ENCODE results near the gene ERV3-1. TPM values are rescaled to one million over a fixed set of nuclear protein-coding genes. Genes with fewer than 3 reads are reported as not detected.
"Not testable (repeated sequence)": the region's sequence is repeated elsewhere in the genome, so short reads cannot be mapped to it uniquely, and the experiment has no call there.

Gene ERV3-1
- total RNA-seq, 1 experiment from 2014 or later, result 7.2 TPM

- CTCF ChIA-PET; H3K79me2 ChIP-seq (ENCODE audit: insufficient read depth, low read length); intact Hi-C loops (cut with micrococcal nuclease); ATAC-seq; RAD21 ChIA-PET (ENCODE audit: low non-redundant PET in 1 of 2, low total read pairs in 2 of 2, uncharacterized antibody in 2 of 2, unreplicated experiment in 2 of 2); H3K4me2 ChIP-seq (ENCODE audit: low read length); H3K4me3 ChIP-seq (replicated peaks in 1 of 2; ENCODE audit: low read depth in 1 of 2, low read length in 2 of 2); H3K9ac ChIP-seq (ENCODE audit: low read length); H4K20me1 ChIP-seq (ENCODE audit: insufficient read depth); H3K9me3 ChIP-seq (ENCODE audit: control insufficient read depth in 1 of 2, insufficient read depth in 1 of 2, low read depth in 1 of 2, low read length in 2 of 2); H3K9me2 ChIP-seq (ENCODE audit: insufficient read depth); H3K4me1 ChIP-seq (ENCODE audit: control insufficient read depth in 1 of 2, insufficient read depth in 2 of 2, low read length in 2 of 2); H3K27ac ChIP-seq (ENCODE audit: low read depth, low read length); BruUV-seq (replicated peaks); POLR2A ChIA-PET; DNase-seq (ENCODE audit: low read depth, low spot score); H3K36me3 ChIP-seq (ENCODE audit: control insufficient read depth in 1 of 2, insufficient read depth in 2 of 2, low read length in 2 of 2); H2AFZ ChIP-seq (ENCODE audit: low read depth, low read length, poor library complexity, severe bottlenecking); H3K27me3 ChIP-seq (ENCODE audit: insufficient read depth, low read length): not testable (repeated sequence)
Measured at GRCh38 chr7:65033391-65033790, 26.9 kb upstream of the ERV3-1 start.

GRCh38 chr7:65025023-65025422 lies 18.5 kb upstream of the ERV3-1 start:
- ATAC-seq; BruUV-seq (replicated peaks); H3K9ac ChIP-seq (ENCODE audit: low read length); H3K9me2 ChIP-seq (ENCODE audit: insufficient read depth); H3K36me3 ChIP-seq (ENCODE audit: control insufficient read depth in 1 of 2, insufficient read depth in 2 of 2, low read length in 2 of 2); POLR2A ChIA-PET; H2AFZ ChIP-seq (ENCODE audit: low read depth, low read length, poor library complexity, severe bottlenecking); H3K4me3 ChIP-seq (replicated peaks in 1 of 2; ENCODE audit: low read depth in 1 of 2, low read length in 2 of 2); RAD21 ChIA-PET (ENCODE audit: low non-redundant PET in 1 of 2, low total read pairs in 2 of 2, uncharacterized antibody in 2 of 2, unreplicated experiment in 2 of 2); CTCF ChIA-PET; DNase-seq (ENCODE audit: low read depth, low spot score); H4K20me1 ChIP-seq (ENCODE audit: insufficient read depth); H3K4me1 ChIP-seq (ENCODE audit: control insufficient read depth in 1 of 2, insufficient read depth in 2 of 2, low read length in 2 of 2); H3K79me2 ChIP-seq (ENCODE audit: insufficient read depth, low read length); H3K27me3 ChIP-seq (ENCODE audit: insufficient read depth, low read length); intact Hi-C loops (cut with micrococcal nuclease); H3K27ac ChIP-seq (ENCODE audit: low read depth, low read length); H3K4me2 ChIP-seq (ENCODE audit: low read length); H3K9me3 ChIP-seq (ENCODE audit: control insufficient read depth in 1 of 2, insufficient read depth in 1 of 2, low read depth in 1 of 2, low read length in 2 of 2): not testable (repeated sequence)

DNA sequence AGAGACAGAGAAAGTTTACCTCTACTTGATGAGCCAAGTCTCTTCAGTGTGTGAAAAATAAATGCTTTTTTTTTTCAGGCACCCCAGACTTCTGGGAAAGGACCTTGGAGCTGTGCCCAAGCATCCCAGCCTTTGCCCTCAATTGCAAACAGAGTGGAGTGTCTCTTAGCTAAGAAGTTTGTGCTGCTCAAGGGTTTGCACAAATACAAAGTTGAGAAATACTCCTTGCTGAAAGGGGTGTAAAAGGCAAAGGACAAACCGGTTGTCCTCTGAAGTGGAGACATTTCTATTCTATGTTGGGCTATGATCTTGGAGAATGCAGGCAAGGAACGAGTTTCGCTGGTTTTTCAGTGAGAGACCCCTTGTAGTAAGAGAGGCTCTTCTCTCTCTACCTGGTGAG lies 14.5 kb upstream of the ERV3-1 start:
- H3K4me1 ChIP-seq (ENCODE audit: control insufficient read depth in 1 of 2, insufficient read depth in 2 of 2, low read length in 2 of 2); BruUV-seq (replicated peaks); H4K20me1 ChIP-seq (ENCODE audit: insufficient read depth); ATAC-seq; H3K9me2 ChIP-seq (ENCODE audit: insufficient read depth); H3K4me2 ChIP-seq (ENCODE audit: low read length); H3K9ac ChIP-seq (ENCODE audit: low read length); H2AFZ ChIP-seq (ENCODE audit: low read depth, low read length, poor library complexity, severe bottlenecking); RAD21 ChIA-PET (ENCODE audit: low non-redundant PET in 1 of 2, low total read pairs in 2 of 2, uncharacterized antibody in 2 of 2, unreplicated experiment in 2 of 2); H3K79me2 ChIP-seq (ENCODE audit: insufficient read depth, low read length); H3K9me3 ChIP-seq (ENCODE audit: control insufficient read depth in 1 of 2, insufficient read depth in 1 of 2, low read depth in 1 of 2, low read length in 2 of 2); DNase-seq (ENCODE audit: low read depth, low spot score); H3K27me3 ChIP-seq (ENCODE audit: insufficient read depth, low read length); H3K27ac ChIP-seq (ENCODE audit: low read depth, low read length); intact Hi-C loops (cut with micrococcal nuclease); CTCF ChIA-PET; H3K4me3 ChIP-seq (replicated peaks in 1 of 2; ENCODE audit: low read depth in 1 of 2, low read length in 2 of 2); H3K36me3 ChIP-seq (ENCODE audit: control insufficient read depth in 1 of 2, insufficient read depth in 2 of 2, low read length in 2 of 2): not testable (repeated sequence)
- POLR2A ChIA-PET, result interaction anchor here (0.8 kb wide), 1 partner anchor 17 kb away, joined by 4 read pairs; no protein-coding TSS in a partner anchor

DNA sequence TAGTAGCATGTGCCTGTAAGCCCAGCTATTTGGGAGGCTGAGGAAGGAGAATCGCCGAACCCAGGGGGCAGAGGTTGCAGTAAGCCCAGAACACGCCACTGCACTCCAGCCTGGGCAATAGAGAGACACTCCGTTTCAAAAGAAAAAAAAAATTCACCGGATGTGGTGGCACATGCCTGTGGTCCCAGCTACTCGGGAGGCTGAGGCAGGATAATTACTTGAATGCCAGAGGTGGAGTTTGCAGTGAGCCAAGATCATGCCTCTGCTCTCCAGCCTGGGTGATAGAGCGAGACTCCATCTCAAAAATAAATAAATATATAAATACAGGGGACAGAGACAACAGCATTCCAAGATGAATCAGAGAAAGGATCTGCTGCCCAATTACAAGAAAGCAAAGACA lies 3.4 kb upstream of the ERV3-1 start:
- H3K27me3 ChIP-seq (ENCODE audit: insufficient read depth, low read length); CTCF ChIA-PET; POLR2A ChIA-PET; H4K20me1 ChIP-seq (ENCODE audit: insufficient read depth); intact Hi-C loops (cut with micrococcal nuclease); H3K4me1 ChIP-seq (ENCODE audit: control insufficient read depth in 1 of 2, insufficient read depth in 2 of 2, low read length in 2 of 2); H3K4me3 ChIP-seq (replicated peaks in 1 of 2; ENCODE audit: low read depth in 1 of 2, low read length in 2 of 2); BruUV-seq (replicated peaks); H2AFZ ChIP-seq (ENCODE audit: low read depth, low read length, poor library complexity, severe bottlenecking); RAD21 ChIA-PET (ENCODE audit: low non-redundant PET in 1 of 2, low total read pairs in 2 of 2, uncharacterized antibody in 2 of 2, unreplicated experiment in 2 of 2); H3K9ac ChIP-seq (ENCODE audit: low read length); H3K4me2 ChIP-seq (ENCODE audit: low read length); ATAC-seq; H3K9me3 ChIP-seq (ENCODE audit: control insufficient read depth in 1 of 2, insufficient read depth in 1 of 2, low read depth in 1 of 2, low read length in 2 of 2); H3K27ac ChIP-seq (ENCODE audit: low read depth, low read length); H3K9me2 ChIP-seq (ENCODE audit: insufficient read depth); DNase-seq (ENCODE audit: low read depth, low spot score); H3K36me3 ChIP-seq (ENCODE audit: control insufficient read depth in 1 of 2, insufficient read depth in 2 of 2, low read length in 2 of 2): not testable (repeated sequence)
- peaks cover 15% of the 10 kb centered on the region for H3K79me2 ChIP-seq (ENCODE audit: insufficient read depth, low read length)

- CTCF ChIA-PET; H2AFZ ChIP-seq (ENCODE audit: low read depth, low read length, poor library complexity, severe bottlenecking); H4K20me1 ChIP-seq (ENCODE audit: insufficient read depth); H3K4me2 ChIP-seq (ENCODE audit: low read length); H3K9me2 ChIP-seq (ENCODE audit: insufficient read depth); H3K36me3 ChIP-seq (ENCODE audit: control insufficient read depth in 1 of 2, insufficient read depth in 2 of 2, low read length in 2 of 2); ATAC-seq; POLR2A ChIA-PET; H3K27ac ChIP-seq (ENCODE audit: low read depth, low read length); BruUV-seq (replicated peaks); H3K9ac ChIP-seq (ENCODE audit: low read length); RAD21 ChIA-PET (ENCODE audit: low non-redundant PET in 1 of 2, low total read pairs in 2 of 2, uncharacterized antibody in 2 of 2, unreplicated experiment in 2 of 2); H3K9me3 ChIP-seq (ENCODE audit: control insufficient read depth in 1 of 2, insufficient read depth in 1 of 2, low read depth in 1 of 2, low read length in 2 of 2); H3K27me3 ChIP-seq (ENCODE audit: insufficient read depth, low read length); H3K4me3 ChIP-seq (replicated peaks in 1 of 2; ENCODE audit: low read depth in 1 of 2, low read length in 2 of 2); DNase-seq (ENCODE audit: low read depth, low spot score); H3K4me1 ChIP-seq (ENCODE audit: control insufficient read depth in 1 of 2, insufficient read depth in 2 of 2, low read length in 2 of 2); intact Hi-C loops (cut with micrococcal nuclease): not testable (repeated sequence)
- H3K79me2 ChIP-seq (ENCODE audit: insufficient read depth, low read length), result peaks cover 20% of the 10 kb centered on the region
Measured at GRCh38 chr7:65009394-65009793, 2.9 kb upstream of the ERV3-1 start.

Data from HCT116 (cell line).